Mesenchymal stem cell (in vitro differentiated cells and primary cell): ENCODE data around the gene EEFSEC.

ENCODE experiments used
- DNase-seq: peaks from one replicate; pipeline ENCODE4 v3.0.0-alpha.2; 2013
- H2AFZ ChIP-seq: one replicate; pipeline ENCODE4 v1.6.1; 2013; ENCODE audit warnings: low read depth, mild to moderate bottlenecking, control low read depth, inconsistent platforms, low read length, moderate library complexity
- H2AK5ac ChIP-seq: 2 replicates; pipeline ENCODE4 v1.6.1; 2013; ENCODE audit warnings: low read length, moderate library complexity, mild to moderate bottlenecking, inconsistent platforms; ENCODE audit not compliant: severe bottlenecking
- H2BK120ac ChIP-seq: one replicate; pipeline ENCODE4 v1.6.1; 2013; ENCODE audit warnings: low read depth, mild to moderate bottlenecking, inconsistent platforms, low read length, moderate library complexity
- H2BK12ac ChIP-seq, 2 experiments: one replicate each; pipeline ENCODE4 v1.6.1; 2013; ENCODE audit warnings: inconsistent platforms in 2 of 2, low read length in 2 of 2, mild to moderate bottlenecking in 2 of 2, moderate library complexity in 2 of 2, control low read depth in 1 of 2
- H2BK15ac ChIP-seq: one replicate; pipeline ENCODE4 v1.6.1; 2013; ENCODE audit warnings: mild to moderate bottlenecking, low read depth, inconsistent platforms; ENCODE audit not compliant: poor library complexity, severe bottlenecking
- H2BK5ac ChIP-seq: 2 replicates; pipeline ENCODE4 v1.6.1; 2013; ENCODE audit warnings: low read depth, mild to moderate bottlenecking, low read length, control low read depth, inconsistent platforms; ENCODE audit not compliant: poor library complexity, severe bottlenecking
- H3K14ac ChIP-seq, 2 experiments: one replicate each; pipeline ENCODE4 v1.6.1; 2013; ENCODE audit warnings: inconsistent platforms in 2 of 2, low read length in 2 of 2, control low read depth in 1 of 2, mild to moderate bottlenecking in 1 of 2, moderate library complexity in 1 of 2
- H3K18ac ChIP-seq, 2 experiments: one replicate each; pipeline ENCODE4 v1.6.1; 2013; ENCODE audit warnings: inconsistent platforms in 2 of 2, low read length in 2 of 2, control low read depth in 1 of 2, low read depth in 1 of 2, mild to moderate bottlenecking in 1 of 2
- H3K23ac ChIP-seq, 2 experiments: one replicate each; pipeline ENCODE4 v1.6.1; 2013; ENCODE audit warnings: inconsistent platforms in 2 of 2, low read length in 2 of 2, mild to moderate bottlenecking in 2 of 2, moderate library complexity in 2 of 2, control low read depth in 1 of 2
- H3K27ac ChIP-seq: 2 replicates; pipeline ENCODE4 v1.5.1; 2013; ENCODE audit warnings: mild to moderate bottlenecking, moderate library complexity, low read length, control low read depth, inconsistent platforms; ENCODE audit not compliant: poor library complexity, severe bottlenecking
- H3K27me3 ChIP-seq, 2 experiments: 2 replicates each; pipeline versions ENCODE4 v1.6.1 to v1.7.0; 2013; ENCODE audit warnings: low read length in 2 of 2, mild to moderate bottlenecking in 2 of 2, moderate library complexity in 2 of 2, control low read depth in 1 of 2, inconsistent platforms in 1 of 2; ENCODE audit not compliant: control insufficient read depth in 1 of 2, insufficient read depth in 1 of 2
- H3K36me3 ChIP-seq, 2 experiments: 2 replicates each; pipeline versions ENCODE4 v1.6.1 to v1.7.0; 2013; ENCODE audit warnings: low read length in 2 of 2, control low read depth in 1 of 2, inconsistent platforms in 1 of 2, low read depth in 1 of 2, mild to moderate bottlenecking in 1 of 2; ENCODE audit not compliant: insufficient read depth in 2 of 2, control insufficient read depth in 1 of 2
- H3K4ac ChIP-seq, 2 experiments: one replicate each; pipeline ENCODE4 v1.6.1; 2013; ENCODE audit warnings: inconsistent platforms in 2 of 2, low read length in 2 of 2, mild to moderate bottlenecking in 2 of 2, moderate library complexity in 2 of 2, control low read depth in 1 of 2, low read depth in 1 of 2
- H3K4me1 ChIP-seq: 2 replicates; pipeline ENCODE4 v1.6.1; 2013; ENCODE audit warnings: low read depth, low read length, control low read depth; ENCODE audit not compliant: control insufficient read depth, insufficient read depth
- H3K4me2 ChIP-seq: 2 replicates; pipeline ENCODE4 v1.6.1; 2013; ENCODE audit warnings: low read length, mild to moderate bottlenecking, inconsistent platforms; ENCODE audit not compliant: poor library complexity, severe bottlenecking
- H3K4me3 ChIP-seq, 2 experiments: 2 replicates each; pipeline versions ENCODE4 v1.5.1 to v1.7.0; 2013; ENCODE audit warnings: low read length in 2 of 2, mild to moderate bottlenecking in 2 of 2, control low read depth in 1 of 2, low read depth in 1 of 2; ENCODE audit not compliant: insufficient read depth in 1 of 2
- H3K79me1 ChIP-seq: replicated peaks from 2 replicates; pipeline ENCODE4 v1.6.1; 2013; ENCODE audit warnings: mild to moderate bottlenecking, control low read depth, low read length, inconsistent platforms; ENCODE audit not compliant: poor library complexity, severe bottlenecking
- H3K9ac ChIP-seq: 2 replicates; pipeline ENCODE4 v1.7.0; 2013; ENCODE audit warnings: mild to moderate bottlenecking, low read length, moderate library complexity
- H3K9me3 ChIP-seq: 2 replicates; pipeline ENCODE4 v1.7.0; 2013; ENCODE audit warnings: mild to moderate bottlenecking, low read length; ENCODE audit not compliant: control insufficient read depth
- H4K8ac ChIP-seq: one replicate; pipeline ENCODE4 v1.6.1; 2013; ENCODE audit warnings: inconsistent platforms, mild to moderate bottlenecking, low read length, moderate library complexity
- H4K91ac ChIP-seq: one replicate; pipeline ENCODE4 v1.6.1; 2013; ENCODE audit warnings: mild to moderate bottlenecking, low read length, inconsistent platforms
- WGBS: methylation state at CpG from one replicate; pipeline ENCODE4 v1.1.7; 2013; ENCODE audit warnings: mixed read lengths; 5-methylcytosine and 5-hydroxymethylcytosine counted together

The EEFSEC gene

DNA sequence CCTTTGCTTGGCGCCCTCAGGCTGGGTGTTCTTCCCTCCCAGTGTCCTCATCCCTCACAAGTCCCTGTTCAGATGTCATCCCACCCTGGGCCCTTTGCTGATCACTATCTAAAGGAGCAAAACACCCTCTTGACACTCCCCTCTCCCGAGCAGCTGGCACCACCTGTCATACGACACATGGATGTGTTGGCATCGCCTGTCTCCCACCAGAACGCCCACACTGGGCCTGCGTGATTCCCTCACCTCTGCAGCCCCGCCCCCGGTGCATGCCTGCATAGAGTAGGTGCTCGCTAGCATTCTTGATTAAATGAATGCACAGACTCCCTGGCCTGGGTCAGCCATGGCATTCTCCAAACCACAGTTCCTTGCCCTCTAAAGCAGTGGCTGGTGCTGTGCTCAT lies 237.6 kb downstream of the EEFSEC start:
- Histone ChIP-seq H2BK15ac (no peak overlapping the region), H3K4me3 (no peak overlapping the region), H3K4me1 (peaks cover 6% of the 10 kb centered on the region), H3K79me1 (no peaks in the 10 kb centered on the region), H2BK5ac (no peak overlapping the region), H3K4me2 (no peak overlapping the region), H2BK120ac (no peak overlapping the region), H3K9me3 (no peaks in the 10 kb centered on the region), H3K27me3 (no peaks in the 10 kb centered on the region), H2AK5ac (no peak overlapping the region), H3K4ac (no peak overlapping the region), H3K9ac (no peak overlapping the region), H3K27ac (no peak overlapping the region), H4K8ac (no peak overlapping the region), H2AFZ (no peak overlapping the region), H3K18ac (no peak overlapping the region), H4K91ac (peak overlapping the region; percentile 25), H3K23ac (no peak overlapping the region), H3K36me3 (peaks cover 0 to 15% of the 10 kb centered on the region in 2 experiments), H3K14ac (no peak overlapping the region), H2BK12ac (no peak overlapping the region)
- DNase-seq, result no peak
- 93% methylated on average over 9 of the region's 9 CpGs for WGBS

DNA sequence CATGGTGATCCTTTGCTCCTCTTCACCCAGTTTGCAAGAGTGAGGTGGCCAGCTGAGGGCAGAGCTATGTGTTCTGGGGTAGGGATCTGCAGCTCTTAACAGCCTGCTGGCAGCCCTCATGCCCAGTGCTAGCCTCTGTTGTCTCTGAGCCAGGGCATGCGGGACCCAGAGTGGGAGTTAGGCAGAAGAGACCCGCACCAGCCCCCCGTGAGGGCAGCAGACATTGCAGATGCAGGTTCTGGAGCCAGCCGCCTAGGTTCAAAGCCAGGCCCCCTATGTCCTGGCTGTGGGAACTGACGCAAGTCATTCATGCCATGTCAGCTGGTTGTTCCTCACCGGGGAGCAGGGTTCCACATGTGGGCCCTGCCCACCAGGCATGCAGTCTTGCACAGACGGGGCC lies 238.7 kb downstream of the EEFSEC start:
- Histone ChIP-seq H2BK5ac (no peak overlapping the region), H3K18ac (no peak overlapping the region), H3K27me3 (peaks cover 0 to 1% of the 10 kb centered on the region in 2 experiments), H3K4me1 (peaks cover 6% of the 10 kb centered on the region), H3K4me2 (no peak overlapping the region), H2BK15ac (no peak overlapping the region), H2BK120ac (no peak overlapping the region), H2AK5ac (no peak overlapping the region), H3K9me3 (no peaks in the 10 kb centered on the region), H4K91ac (no peak overlapping the region), H3K9ac (no peak overlapping the region), H3K14ac (no peak overlapping the region), H4K8ac (no peak overlapping the region), H3K79me1 (no peaks in the 10 kb centered on the region), H2BK12ac (no peak overlapping the region), H3K4ac (no peak overlapping the region), H3K23ac (no peak overlapping the region), H3K27ac (no peak overlapping the region), H3K36me3 (peaks cover 0 to 13% of the 10 kb centered on the region in 2 experiments), H2AFZ (no peak overlapping the region), H3K4me3 (no peak overlapping the region)
- 87% methylated on average over 7 of the region's 7 CpGs for WGBS
- no peak for DNase-seq

DNA sequence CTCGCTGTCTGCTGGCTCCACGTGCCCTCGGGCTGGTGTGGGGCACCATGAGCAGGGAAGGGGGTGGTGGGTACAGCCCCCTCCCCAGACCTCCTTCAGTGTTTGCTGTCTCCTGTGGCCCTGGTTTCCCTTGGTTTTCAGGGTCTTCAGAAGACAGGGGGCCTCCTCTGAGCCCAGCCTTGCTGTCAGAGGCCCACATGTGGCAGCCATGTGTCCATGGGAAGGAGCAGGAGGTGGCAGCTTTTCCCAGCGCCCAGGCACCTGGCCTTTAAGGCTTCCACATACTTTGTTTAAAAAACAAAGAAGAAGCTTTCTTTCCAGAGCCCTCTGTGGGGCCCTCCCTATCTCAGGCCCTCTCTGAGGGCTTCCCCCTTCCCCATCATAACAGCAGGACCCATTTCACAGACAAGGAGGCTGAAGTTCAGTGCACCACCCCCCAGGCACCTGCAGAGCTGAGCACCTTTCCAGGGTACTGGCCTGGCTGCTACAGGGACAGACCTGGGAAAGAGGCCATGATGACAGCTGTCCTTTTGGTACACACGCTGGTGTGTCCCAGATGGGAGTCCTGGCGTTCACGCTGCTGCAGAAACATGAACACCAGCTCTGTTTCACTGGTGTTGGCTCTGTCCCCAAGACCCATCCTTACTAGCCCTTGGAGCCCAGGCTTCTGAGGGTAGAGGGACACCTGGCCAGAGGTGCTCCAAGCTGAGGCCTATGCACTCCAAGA lies 239.7 kb downstream of the EEFSEC start:
- Histone ChIP-seq H3K4me2 (no peak overlapping the region), H4K8ac (peak overlapping the region; percentile 23)
- whole genome bisulfite sequencing, result 86% methylated on average over 7 of the region's 7 CpGs

DNA sequence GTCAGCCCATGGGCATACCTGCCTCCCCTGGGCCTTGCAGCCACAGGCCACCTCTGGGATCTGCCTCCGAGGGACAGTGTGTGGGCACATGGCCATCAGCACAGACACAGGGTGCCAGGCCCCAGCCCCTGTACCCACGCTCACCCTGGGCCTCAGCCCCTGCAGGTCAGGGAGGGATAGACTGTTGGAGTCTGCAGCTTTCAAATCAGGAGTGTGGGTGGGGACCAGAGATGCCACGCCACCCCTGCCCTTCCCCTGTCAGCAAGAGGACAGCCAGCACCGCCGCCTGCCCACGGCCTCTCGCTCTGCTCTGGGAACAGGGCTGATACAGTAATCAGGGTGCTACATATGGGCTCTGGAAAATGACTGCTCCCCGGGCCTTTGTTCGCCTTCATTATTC lies 240.8 kb downstream of the EEFSEC start:
- Histone ChIP-seq H2BK120ac (no peak overlapping the region), H2BK12ac (no peak overlapping the region), H3K4me3 (no peak overlapping the region), H3K4me2 (no peak overlapping the region), H2BK15ac (no peak overlapping the region), H3K36me3 (peaks cover 0 to 15% of the 10 kb centered on the region in 2 experiments), H3K4ac (no peak overlapping the region), H3K79me1 (no peaks in the 10 kb centered on the region), H2AK5ac (no peak overlapping the region), H3K23ac (no peak overlapping the region), H3K4me1 (peaks cover 12% of the 10 kb centered on the region), H4K8ac (no peak overlapping the region), H3K9me3 (no peaks in the 10 kb centered on the region), H2AFZ (no peak overlapping the region), H3K27ac (no peak overlapping the region), H4K91ac (no peak overlapping the region), H3K27me3 (peaks cover 0 to 11% of the 10 kb centered on the region in 2 experiments), H3K9ac (no peak overlapping the region), H3K14ac (no peak overlapping the region), H2BK5ac (no peak overlapping the region), H3K18ac (no peak overlapping the region)
- WGBS, result 92% methylated on average over 7 of the region's 9 CpGs
- no peak for DNase-seq

More for the DNA sequence above, 239.7 kb downstream of the EEFSEC start:
- Histone ChIP-seq H2BK5ac (no peak overlapping the region), H3K18ac (no peak overlapping the region), H3K9me3 (no peaks in the 10 kb centered on the region), H3K4me3 (peak overlapping the region in 1 of 2 experiments; percentile 11), H3K23ac (no peak overlapping the region), H3K79me1 (no peaks in the 10 kb centered on the region), H3K36me3 (peaks cover 0 to 15% of the 10 kb centered on the region in 2 experiments), H3K14ac (peak overlapping the region in 1 of 2 experiments; percentile 9), H3K4me1 (peaks cover 6% of the 10 kb centered on the region), H3K4ac (no peak overlapping the region), H4K91ac (peak overlapping the region; percentile 56), H3K27me3 (peaks cover 0 to 9% of the 10 kb centered on the region in 2 experiments), H2BK15ac (no peak overlapping the region), H2BK12ac (no peak overlapping the region), H2AK5ac (no peak overlapping the region), H3K27ac (no peak overlapping the region), H2AFZ (no peak overlapping the region), H2BK120ac (no peak overlapping the region), H3K9ac (no peak overlapping the region)
- DNase-seq, result no peak
